Urothelium cell line (cell line): ENCODE results near the gene CPE.

Experiments used
- DNase-seq: peaks from one replicate; pipeline ENCODE4 v3.0.0; 2011; ENCODE audit warnings: low spot score, mixed read lengths
- FAIRE-seq: peaks from 2 replicates; lab custom pipeline; 2011; peaks lifted over from hg19 to GRCh38; lab: Jason Lieb, UNC

The CPE gene

GRCh38 chr4:165541851-165542459, 163.1 kb downstream of the CPE start:
- FAIRE-seq, result no peak
- DNase-seq, result no peak

- FAIRE-seq, result no peak
- no peak for DNase-seq
These were observed 163.7 kb downstream of the CPE start for GRCh38 chr4:165542476-165542875.
